IMR-90 (cell line): ENCODE data around the gene COL9A3.

Experiments
- BHLHE40 ChIP-seq: fragments of 150-350 bp; IDR thresholded peaks from 2 replicates; pipeline ENCODE4 v1.6.1; 2016; ENCODE audit warnings: mild to moderate bottlenecking, low read depth, low read length
- CEBPB ChIP-seq: IDR thresholded peaks from 2 replicates; pipeline ENCODE4 v1.6.1; 2012; ENCODE audit warnings: low read depth, low read length, improper control_type of control experiment
- FOS ChIP-seq: fragments of 150-350 bp; IDR thresholded peaks from 2 replicates; pipeline ENCODE4 v1.6.1; 2016; ENCODE audit warnings: low read depth, low read length
- MAFK ChIP-seq: IDR thresholded peaks from 2 replicates; pipeline ENCODE4 v1.6.1; 2012; ENCODE audit warnings: low read depth, low read length, improper control_type of control experiment
- MXI1 ChIP-seq: IDR thresholded peaks from 2 replicates; pipeline ENCODE4 v1.6.1; 2012; ENCODE audit warnings: low read depth, mild to moderate bottlenecking, low read length, moderate library complexity, borderline replicate concordance
- NFE2L2 ChIP-seq: fragments of 150-350 bp; IDR thresholded peaks from 2 replicates; pipeline ENCODE4 v1.6.1; 2016; ENCODE audit warnings: low read depth, mild to moderate bottlenecking, low read length
- POLR2A ChIP-seq: IDR thresholded peaks from 2 replicates; pipeline ENCODE4 v1.6.1; 2012; ENCODE audit warnings: mild to moderate bottlenecking, low read depth, low read length
- RAD21 ChIP-seq: IDR thresholded peaks from 2 replicates; pipeline ENCODE4 v1.6.1; 2012; ENCODE audit warnings: low read length, improper control_type of control experiment
- RCOR1 ChIP-seq: IDR thresholded peaks from 2 replicates; pipeline ENCODE4 v1.6.1; 2012; ENCODE audit warnings: mild to moderate bottlenecking, low read length, improper control_type of control experiment; ENCODE audit not compliant: insufficient replicate concordance
- TF ChIP-seq, protein P1 (sequence below): conservative IDR thresholded peaks from 2 replicates; pipeline ENCODE4 v1.5.1; 2012; ENCODE audit warnings: mild to moderate bottlenecking, low read depth, low read length, improper control_type of control experiment
- TF ChIP-seq, protein P2 (sequence below): fragments of 150-350 bp; IDR thresholded peaks from 2 replicates; pipeline ENCODE4 v1.6.1; 2016; ENCODE audit warnings: low read depth, mild to moderate bottlenecking, low read length, moderate library complexity, borderline replicate concordance
- TF ChIP-seq, protein P3 (sequence below): fragments of 150-350 bp; IDR thresholded peaks from 2 replicates; pipeline ENCODE4 v1.6.1; 2017; ENCODE audit warnings: mild to moderate bottlenecking, antibody characterized with exemption, low read length, low read depth

DNA sequence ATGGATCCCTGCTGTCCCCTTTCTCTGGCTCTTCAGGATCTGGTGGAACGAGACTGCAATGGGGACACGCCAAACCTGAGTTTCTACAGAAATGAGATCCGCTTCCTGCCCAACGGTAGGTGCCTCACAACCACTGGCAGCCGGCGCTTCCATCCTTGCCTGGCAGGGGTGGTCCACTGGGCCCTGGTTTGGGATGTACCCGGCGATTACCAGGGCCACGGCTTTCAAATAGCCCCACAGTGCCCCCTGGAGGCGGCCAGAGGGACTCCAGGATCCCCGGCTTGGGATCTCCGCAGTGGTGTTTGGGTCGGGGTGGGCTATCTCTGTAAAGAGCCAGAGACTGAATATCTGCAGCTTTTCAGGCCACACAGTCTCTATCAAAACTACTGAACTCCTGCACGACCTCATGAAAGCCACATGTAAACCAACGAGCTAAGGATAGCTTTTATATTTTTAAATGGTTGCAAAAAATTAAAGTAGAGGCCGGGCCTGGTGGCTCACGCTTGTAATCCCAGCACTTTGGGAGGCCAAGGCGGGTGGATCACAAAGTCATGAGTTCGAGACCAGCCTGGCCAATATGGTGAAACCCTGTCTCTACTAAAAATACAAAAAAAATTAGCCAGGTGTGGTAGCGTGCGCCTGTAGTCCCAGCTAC lies 8.5 kb upstream of the COL9A3 start:
- TF ChIP-seq, protein P1, sequence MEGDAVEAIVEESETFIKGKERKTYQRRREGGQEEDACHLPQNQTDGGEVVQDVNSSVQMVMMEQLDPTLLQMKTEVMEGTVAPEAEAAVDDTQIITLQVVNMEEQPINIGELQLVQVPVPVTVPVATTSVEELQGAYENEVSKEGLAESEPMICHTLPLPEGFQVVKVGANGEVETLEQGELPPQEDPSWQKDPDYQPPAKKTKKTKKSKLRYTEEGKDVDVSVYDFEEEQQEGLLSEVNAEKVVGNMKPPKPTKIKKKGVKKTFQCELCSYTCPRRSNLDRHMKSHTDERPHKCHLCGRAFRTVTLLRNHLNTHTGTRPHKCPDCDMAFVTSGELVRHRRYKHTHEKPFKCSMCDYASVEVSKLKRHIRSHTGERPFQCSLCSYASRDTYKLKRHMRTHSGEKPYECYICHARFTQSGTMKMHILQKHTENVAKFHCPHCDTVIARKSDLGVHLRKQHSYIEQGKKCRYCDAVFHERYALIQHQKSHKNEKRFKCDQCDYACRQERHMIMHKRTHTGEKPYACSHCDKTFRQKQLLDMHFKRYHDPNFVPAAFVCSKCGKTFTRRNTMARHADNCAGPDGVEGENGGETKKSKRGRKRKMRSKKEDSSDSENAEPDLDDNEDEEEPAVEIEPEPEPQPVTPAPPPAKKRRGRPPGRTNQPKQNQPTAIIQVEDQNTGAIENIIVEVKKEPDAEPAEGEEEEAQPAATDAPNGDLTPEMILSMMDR: peak; percentile 81
- TF ChIP-seq, protein P2, sequence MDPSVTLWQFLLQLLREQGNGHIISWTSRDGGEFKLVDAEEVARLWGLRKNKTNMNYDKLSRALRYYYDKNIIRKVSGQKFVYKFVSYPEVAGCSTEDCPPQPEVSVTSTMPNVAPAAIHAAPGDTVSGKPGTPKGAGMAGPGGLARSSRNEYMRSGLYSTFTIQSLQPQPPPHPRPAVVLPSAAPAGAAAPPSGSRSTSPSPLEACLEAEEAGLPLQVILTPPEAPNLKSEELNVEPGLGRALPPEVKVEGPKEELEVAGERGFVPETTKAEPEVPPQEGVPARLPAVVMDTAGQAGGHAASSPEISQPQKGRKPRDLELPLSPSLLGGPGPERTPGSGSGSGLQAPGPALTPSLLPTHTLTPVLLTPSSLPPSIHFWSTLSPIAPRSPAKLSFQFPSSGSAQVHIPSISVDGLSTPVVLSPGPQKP: no peak
- TF ChIP-seq BHLHE40 (no peak), CEBPB (no peak), POLR2A (no peak), MXI1 (no peak), RAD21 (peak; percentile 77), MAFK (no peak), FOS (no peak), NFE2L2 (no peak), RCOR1 (no peak)
- TF ChIP-seq, protein P3, sequence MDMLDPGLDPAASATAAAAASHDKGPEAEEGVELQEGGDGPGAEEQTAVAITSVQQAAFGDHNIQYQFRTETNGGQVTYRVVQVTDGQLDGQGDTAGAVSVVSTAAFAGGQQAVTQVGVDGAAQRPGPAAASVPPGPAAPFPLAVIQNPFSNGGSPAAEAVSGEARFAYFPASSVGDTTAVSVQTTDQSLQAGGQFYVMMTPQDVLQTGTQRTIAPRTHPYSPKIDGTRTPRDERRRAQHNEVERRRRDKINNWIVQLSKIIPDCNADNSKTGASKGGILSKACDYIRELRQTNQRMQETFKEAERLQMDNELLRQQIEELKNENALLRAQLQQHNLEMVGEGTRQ: no peak
